GM23338 (cell line): Measurements from ENCODE around the gene IFITM10. TPM values are rescaled to one million over a fixed set of nuclear protein-coding genes. Genes with fewer than 3 reads are reported as not detected.

Source experiments
- ATAC-seq: fragments of 200-7000 bp; cut with Tn5 transposase; 3 replicates; pipeline ENCODE4 v1.9.1; 2020
- DNase-seq: peaks from one replicate; pipeline ENCODE4 v3.0.0-alpha.2; 2015; ENCODE audit warnings: low spot score
- H2AFZ ChIP-seq: fragments of 200-600 bp; sonication (generic); 2 replicates; pipeline ENCODE4 v1.8.0; 2016; ENCODE audit warnings: antibody characterized with exemption, mild to moderate bottlenecking, moderate library complexity
- H3F3A ChIP-seq: fragments of 200-600 bp; sonication (generic); replicated peaks from 2 replicates; pipeline ENCODE4 v1.8.0; 2017; ENCODE audit warnings: antibody characterized with exemption, mixed run types, low read depth
- H3K27ac ChIP-seq: fragments of 200-600 bp; sonication (generic); 2 replicates; pipeline ENCODE4 v1.6.1; 2016; ENCODE audit warnings: low read depth
- H3K27me3 ChIP-seq: fragments of 200-600 bp; sonication (generic); 2 replicates; pipeline ENCODE4 v1.8.0; 2016; ENCODE audit warnings: mild to moderate bottlenecking, mixed run types, moderate library complexity; ENCODE audit not compliant: insufficient read depth
- H3K36me3 ChIP-seq: fragments of 200-600 bp; sonication (generic); 2 replicates; pipeline ENCODE4 v1.8.0; 2016; ENCODE audit warnings: mild to moderate bottlenecking; ENCODE audit not compliant: insufficient read depth
- H3K4me1 ChIP-seq: fragments of 200-600 bp; sonication (generic); 2 replicates; pipeline ENCODE4 v1.8.0; 2016; ENCODE audit warnings: mild to moderate bottlenecking, moderate library complexity; ENCODE audit not compliant: insufficient read depth
- H3K4me2 ChIP-seq: fragments of 200-600 bp; sonication (generic); 2 replicates; pipeline ENCODE4 v1.7.1; 2017; ENCODE audit warnings: mixed run types
- H3K4me3 ChIP-seq: fragments of 200-600 bp; sonication (generic); 2 replicates; pipeline ENCODE4 v1.6.1; 2016; ENCODE audit warnings: mixed run types
- H3K79me2 ChIP-seq: fragments of 200-600 bp; sonication (generic); replicated peaks from 2 replicates; pipeline ENCODE4 v1.8.0; 2017; ENCODE audit warnings: mild to moderate bottlenecking; ENCODE audit not compliant: insufficient read depth
- H3K9me2 ChIP-seq: fragments of 200-600 bp; sonication (generic); 2 replicates; pipeline ENCODE4 v1.8.0; 2017; ENCODE audit not compliant: insufficient read depth
- H4K20me1 ChIP-seq: fragments of 200-600 bp; sonication (generic); replicated peaks from 2 replicates; pipeline ENCODE4 v1.8.0; 2017; ENCODE audit warnings: mild to moderate bottlenecking; ENCODE audit not compliant: insufficient read depth
- H3K27ac Mint-ChIP-seq: 2 replicates; pipeline ENCODE4 v1.8.0; 2020; ENCODE audit warnings: inconsistent platforms, mild to moderate bottlenecking, moderate library complexity, mixed read lengths
- H3K27me3 Mint-ChIP-seq: 3 replicates; pipeline ENCODE4 v1.8.0; 2022; ENCODE audit warnings: low read depth, mild to moderate bottlenecking, moderate library complexity, mixed read lengths, inconsistent platforms; ENCODE audit not compliant: insufficient read depth, poor library complexity
- H3K36me3 Mint-ChIP-seq: 3 replicates; pipeline ENCODE4 v1.8.0; 2021; ENCODE audit warnings: low read depth, mild to moderate bottlenecking, inconsistent platforms, moderate library complexity, mixed read lengths
- H3K4me1 Mint-ChIP-seq: 3 replicates; pipeline ENCODE4 v1.8.0; 2020; ENCODE audit warnings: mild to moderate bottlenecking, inconsistent platforms, mixed read lengths
- H3K4me3 Mint-ChIP-seq: 3 replicates; pipeline ENCODE4 v1.8.0; 2021; ENCODE audit warnings: moderate library complexity, mild to moderate bottlenecking, inconsistent platforms, mixed read lengths
- H3K9me3 Mint-ChIP-seq: 3 replicates; pipeline ENCODE4 v1.8.0; 2020; ENCODE audit warnings: moderate library complexity, mild to moderate bottlenecking, inconsistent platforms, mixed read lengths
- CREB1 ChIP-seq: fragments of 250-450 bp; sonication (Bioruptor Pico); IDR thresholded peaks from 2 replicates; pipeline ENCODE4 v1.5.0; 2020; ENCODE audit warnings: low read depth, mild to moderate bottlenecking, moderate library complexity
- CTCF ChIP-seq, 2 experiments: fragments of 200-600 bp in 1 of 2; sonication (generic) in 1 of 2; conservative IDR thresholded peaks; 2 replicates each; pipeline versions ENCODE4 v1.5.1 to v1.6.1; 2016 to 2017; ENCODE audit warnings: antibody characterized with exemption in 2 of 2, low read depth in 2 of 2, mild to moderate bottlenecking in 2 of 2, moderate library complexity in 1 of 2
- ETS1 ChIP-seq: IDR thresholded peaks from 2 replicates; pipeline ENCODE4 v1.6.1; 2016; ENCODE audit warnings: antibody characterized with exemption
- EZH2 ChIP-seq: fragments of 200-600 bp; sonication (generic); IDR thresholded peaks from one replicate; pipeline ENCODE4 v1.8.0; 2017; ENCODE audit warnings: antibody characterized with exemption, mild to moderate bottlenecking, low read depth; ENCODE audit not compliant: unreplicated experiment
- JUNB ChIP-seq: IDR thresholded peaks from one replicate; pipeline ENCODE4 v1.6.1; 2016; ENCODE audit warnings: antibody characterized with exemption; ENCODE audit not compliant: unreplicated experiment
- NANOG ChIP-seq: IDR thresholded peaks from 2 replicates; pipeline ENCODE4 v1.6.1; 2016; ENCODE audit warnings: antibody characterized with exemption, borderline replicate concordance
- POLR2AphosphoS5 ChIP-seq: IDR thresholded peaks from 2 replicates; pipeline ENCODE4 v1.6.1; 2016; ENCODE audit warnings: antibody characterized with exemption, low read depth
- STAT1 ChIP-seq: IDR thresholded peaks from one replicate; pipeline ENCODE4 v1.6.1; 2016; ENCODE audit warnings: antibody characterized with exemption; ENCODE audit not compliant: unreplicated experiment
- ZNF114 ChIP-seq: fragments of 250-450 bp; sonication (Bioruptor Pico); IDR thresholded peaks from 2 replicates; pipeline ENCODE4 v1.5.0; 2020; ENCODE audit warnings: mild to moderate bottlenecking, moderate library complexity
- ZNF331 ChIP-seq: fragments of 250-450 bp; sonication (Bioruptor Pico); IDR thresholded peaks from 2 replicates; pipeline ENCODE4 v1.5.0; 2020; ENCODE audit warnings: low read depth, mild to moderate bottlenecking, moderate library complexity
- polyA plus RNA-seq: library from polyadenylated mRNA; unstranded; fragments of >200 nt; fragmentation: Nextera tagmentation; extraction: Ambion mirVana; gene quantifications from 2 replicates; pipeline ENCODE4 v1.2.1, GENCODE V29; 2016
- total RNA-seq: library from RNA; depleted of rRNA; stranded (reverse); fragments of >200 nt; shearing (Covaris generic); gene quantifications from 2 replicates; pipeline ENCODE4 v1.2.3, GENCODE V29; 2014
- TF ChIP-seq, protein P1 (sequence below): fragments of 250-450 bp; sonication (Bioruptor Pico); IDR thresholded peaks from 2 replicates; pipeline ENCODE4 v1.5.0; 2020; ENCODE audit warnings: mild to moderate bottlenecking, moderate library complexity

IFITM10 gene
- total and polyA plus RNA-seq, 2 experiments from 2014 or later, result 0.06 TPM; not detected in 1

- no peak overlapping the region for H3K4me3 ChIP-seq
- H4K20me1 ChIP-seq, result no peaks in the 10 kb centered on the region
- Mint-ChIP-seq H3K9me3 (peaks cover 6% of the 10 kb centered on the region; the same call in 1 of the 3 replicates), H3K36me3 (no peaks in the 10 kb centered on the region), H3K27me3 (peaks cover 17% of the 10 kb centered on the region), H3K27ac (no peak overlapping the region), H3K4me3 (no peak overlapping the region), H3K4me1 (no peaks in the 10 kb centered on the region)
- H3K9me2 ChIP-seq, result no peaks in the 10 kb centered on the region
- H3K27ac ChIP-seq, result no peak overlapping the region
- TF ChIP-seq ZNF114 (CRISPR knock-in tag) (no peak), STAT1 (no peak), ZNF331 (no peak), POLR2AphosphoS5 (no peak), CTCF (conservative IDR thresholded peaks at IDR 0.05; ENCODE audit: low read depth in 2 of 2) (no peak), EZH2 (no peak), CREB1 (CRISPR knock-in tag) (no peak), NANOG (no peak), JUNB (no peak), ETS1 (no peak)
- ATAC-seq (no peak), DNase-seq (no peak)
- peaks cover 8% of the 10 kb centered on the region; the same call in 1 of the 2 replicates for H3F3A ChIP-seq
- H3K27me3 ChIP-seq, result no peaks in the 10 kb centered on the region
- no peak overlapping the region for H3K4me2 ChIP-seq
- H3K4me1 ChIP-seq, result no peaks in the 10 kb centered on the region
- no peaks in the 10 kb centered on the region for H3K36me3 ChIP-seq
- no peak overlapping the region for H2AFZ ChIP-seq
- H3K79me2 ChIP-seq, result no peaks in the 10 kb centered on the region
These were observed 20.3 kb downstream of the IFITM10 start for GRCh38 chr11:1730059-1730629.

DNA sequence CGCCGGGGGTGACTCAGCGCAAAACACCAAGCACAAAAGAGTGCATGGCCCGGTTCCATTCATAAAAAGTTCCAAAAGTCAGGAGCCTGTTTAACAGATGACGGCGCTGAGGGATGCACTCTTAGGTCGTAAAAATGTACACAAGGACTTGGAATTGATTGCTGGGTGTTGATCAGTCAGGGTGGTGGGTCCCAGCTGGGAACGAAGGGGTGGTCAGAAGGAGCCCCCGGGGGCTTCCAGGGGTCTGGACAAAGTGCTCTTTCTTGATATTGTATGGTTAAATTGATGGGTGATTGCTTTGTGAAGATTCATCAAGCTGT, 20.7 kb downstream of the IFITM10 start:
- no peak for DNase-seq
- Mint-ChIP-seq H3K4me3 (no peak overlapping the region), H3K9me3 (peaks cover 6% of the 10 kb centered on the region; the same call in 1 of the 3 replicates), H3K27ac (no peak overlapping the region), H3K4me1 (no peaks in the 10 kb centered on the region), H3K36me3 (no peaks in the 10 kb centered on the region), H3K27me3 (peaks cover 17% of the 10 kb centered on the region)
- Histone ChIP-seq H3K4me2 (no peak overlapping the region), H3K4me3 (no peak overlapping the region), H3K79me2 (no peaks in the 10 kb centered on the region), H2AFZ (no peak overlapping the region), H3K27me3 (no peaks in the 10 kb centered on the region), H3K4me1 (no peaks in the 10 kb centered on the region), H3K27ac (no peak overlapping the region), H3K36me3 (no peaks in the 10 kb centered on the region), H3F3A (peaks cover 8% of the 10 kb centered on the region; the same call in 1 of the 2 replicates), H3K9me2 (no peaks in the 10 kb centered on the region), H4K20me1 (no peaks in the 10 kb centered on the region)
- no peak for ATAC-seq
- TF ChIP-seq, protein P1, sequence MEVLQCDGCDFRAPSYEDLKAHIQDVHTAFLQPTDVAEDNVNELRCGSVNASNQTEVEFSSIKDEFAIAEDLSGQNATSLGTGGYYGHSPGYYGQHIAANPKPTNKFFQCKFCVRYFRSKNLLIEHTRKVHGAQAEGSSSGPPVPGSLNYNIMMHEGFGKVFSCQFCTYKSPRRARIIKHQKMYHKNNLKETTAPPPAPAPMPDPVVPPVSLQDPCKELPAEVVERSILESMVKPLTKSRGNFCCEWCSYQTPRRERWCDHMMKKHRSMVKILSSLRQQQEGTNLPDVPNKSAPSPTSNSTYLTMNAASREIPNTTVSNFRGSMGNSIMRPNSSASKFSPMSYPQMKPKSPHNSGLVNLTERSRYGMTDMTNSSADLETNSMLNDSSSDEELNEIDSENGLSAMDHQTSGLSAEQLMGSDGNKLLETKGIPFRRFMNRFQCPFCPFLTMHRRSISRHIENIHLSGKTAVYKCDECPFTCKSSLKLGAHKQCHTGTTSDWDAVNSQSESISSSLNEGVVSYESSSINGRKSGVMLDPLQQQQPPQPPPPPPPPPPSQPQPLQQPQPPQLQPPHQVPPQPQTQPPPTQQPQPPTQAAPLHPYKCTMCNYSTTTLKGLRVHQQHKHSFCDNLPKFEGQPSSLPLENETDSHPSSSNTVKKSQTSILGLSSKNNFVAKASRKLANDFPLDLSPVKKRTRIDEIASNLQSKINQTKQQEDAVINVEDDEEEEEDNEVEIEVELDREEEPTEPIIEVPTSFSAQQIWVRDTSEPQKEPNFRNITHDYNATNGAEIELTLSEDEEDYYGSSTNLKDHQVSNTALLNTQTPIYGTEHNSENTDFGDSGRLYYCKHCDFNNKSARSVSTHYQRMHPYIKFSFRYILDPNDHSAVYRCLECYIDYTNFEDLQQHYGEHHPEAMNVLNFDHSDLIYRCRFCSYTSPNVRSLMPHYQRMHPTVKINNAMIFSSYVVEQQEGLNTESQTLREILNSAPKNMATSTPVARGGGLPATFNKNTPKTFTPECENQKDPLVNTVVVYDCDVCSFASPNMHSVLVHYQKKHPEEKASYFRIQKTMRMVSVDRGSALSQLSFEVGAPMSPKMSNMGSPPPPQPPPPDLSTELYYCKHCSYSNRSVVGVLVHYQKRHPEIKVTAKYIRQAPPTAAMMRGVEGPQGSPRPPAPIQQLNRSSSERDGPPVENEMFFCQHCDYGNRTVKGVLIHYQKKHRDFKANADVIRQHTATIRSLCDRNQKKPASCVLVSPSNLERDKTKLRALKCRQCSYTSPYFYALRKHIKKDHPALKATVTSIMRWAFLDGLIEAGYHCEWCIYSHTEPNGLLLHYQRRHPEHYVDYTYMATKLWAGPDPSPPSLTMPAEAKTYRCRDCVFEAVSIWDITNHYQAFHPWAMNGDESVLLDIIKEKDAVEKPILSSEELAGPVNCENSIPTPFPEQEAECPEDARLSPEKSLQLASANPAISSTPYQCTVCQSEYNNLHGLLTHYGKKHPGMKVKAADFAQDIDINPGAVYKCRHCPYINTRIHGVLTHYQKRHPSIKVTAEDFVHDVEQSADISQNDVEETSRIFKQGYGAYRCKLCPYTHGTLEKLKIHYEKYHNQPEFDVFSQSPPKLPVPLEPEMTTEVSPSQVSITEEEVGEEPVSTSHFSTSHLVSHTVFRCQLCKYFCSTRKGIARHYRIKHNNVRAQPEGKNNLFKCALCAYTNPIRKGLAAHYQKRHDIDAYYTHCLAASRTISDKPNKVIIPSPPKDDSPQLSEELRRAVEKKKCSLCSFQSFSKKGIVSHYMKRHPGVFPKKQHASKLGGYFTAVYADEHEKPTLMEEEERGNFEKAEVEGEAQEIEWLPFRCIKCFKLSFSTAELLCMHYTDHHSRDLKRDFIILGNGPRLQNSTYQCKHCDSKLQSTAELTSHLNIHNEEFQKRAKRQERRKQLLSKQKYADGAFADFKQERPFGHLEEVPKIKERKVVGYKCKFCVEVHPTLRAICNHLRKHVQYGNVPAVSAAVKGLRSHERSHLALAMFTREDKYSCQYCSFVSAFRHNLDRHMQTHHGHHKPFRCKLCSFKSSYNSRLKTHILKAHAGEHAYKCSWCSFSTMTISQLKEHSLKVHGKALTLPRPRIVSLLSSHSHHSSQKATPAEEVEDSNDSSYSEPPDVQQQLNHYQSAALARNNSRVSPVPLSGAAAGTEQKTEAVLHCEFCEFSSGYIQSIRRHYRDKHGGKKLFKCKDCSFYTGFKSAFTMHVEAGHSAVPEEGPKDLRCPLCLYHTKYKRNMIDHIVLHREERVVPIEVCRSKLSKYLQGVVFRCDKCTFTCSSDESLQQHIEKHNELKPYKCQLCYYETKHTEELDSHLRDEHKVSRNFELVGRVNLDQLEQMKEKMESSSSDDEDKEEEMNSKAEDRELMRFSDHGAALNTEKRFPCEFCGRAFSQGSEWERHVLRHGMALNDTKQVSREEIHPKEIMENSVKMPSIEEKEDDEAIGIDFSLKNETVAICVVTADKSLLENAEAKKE (CRISPR knock-in tag), result no peak
- TF ChIP-seq STAT1, result no peak
- no peak for TF ChIP-seq CTCF (conservative IDR thresholded peaks at IDR 0.05; ENCODE audit: low read depth in 2 of 2)
